Measurements from ENCODE around the gene PML.
"Not testable (repeated sequence)": the region's sequence is repeated elsewhere in the genome, so short reads cannot be mapped to it uniquely, and the experiment has no call there.

GRCh38 chr15:74052271-74053260 lies 58.0 kb downstream of the PML start:
- not testable (repeated sequence) for TF ChIP-seq POLR2A, POLR2AphosphoS5, CTCF, EP300 (IDR thresholded peaks at IDR 0.05)
